Endothelial cell of umbilical vein (primary cell): ENCODE measurements around the gene HELQ. TPM values are rescaled to one million over a fixed set of nuclear protein-coding genes. Genes with fewer than 3 reads are reported as not detected.

Source experiments
- BruUV-seq: library from RNA; stranded (reverse); fragments of 400-500 nt; replicated peaks from 2 replicates; lab custom pipeline; 2021; lab: Mats Ljungman, UMichigan
- CTCF ChIA-PET: fragments of 300-600, 350-600 bp; sonication (Branson Sonifier 250); formaldehyde crosslinking; loops from one replicate; lab custom pipeline; 2021; ENCODE audit warnings: antibody characterized with exemption, inconsistent platforms; lab: Charles Lee
- POLR2A ChIA-PET: fragments of 300-600, 350-600 bp; sonication (Branson Sonifier 250); formaldehyde crosslinking; loops from one replicate; lab custom pipeline; 2021; ENCODE audit warnings: antibody characterized with exemption, inconsistent platforms; lab: Charles Lee
- DNase-seq: peaks from one replicate; pipeline ENCODE4 v3.0.0-alpha.2; 2011; ENCODE audit warnings: low read depth, low spot score
- FAIRE-seq: peaks from 2 replicates; lab custom pipeline; 2011; peaks lifted over from hg19 to GRCh38; lab: Jason Lieb, UNC
- H2AFZ ChIP-seq: 2 replicates; pipeline ENCODE4 v1.6.0; 2012; ENCODE audit warnings: low read depth, low read length, control low read depth, inconsistent platforms
- H3K27ac ChIP-seq: 2 replicates; pipeline ENCODE4 v1.5.1; 2011; ENCODE audit warnings: low read depth, mild to moderate bottlenecking, control low read depth, low read length, moderate library complexity; ENCODE audit not compliant: insufficient read depth
- H3K27me3 ChIP-seq, 2 experiments: 2 replicates each; pipeline versions ENCODE4 v1.6.0 to v1.6.1; 2011; ENCODE audit warnings: low read length in 2 of 2, mixed read lengths in 1 of 2; ENCODE audit not compliant: control insufficient read depth in 2 of 2, insufficient read depth in 2 of 2
- H3K36me3 ChIP-seq, 2 experiments: 2 replicates in 1 of 2; 3 replicates in 1 of 2; pipeline ENCODE4 v1.5.1; 2011; ENCODE audit warnings: low read length in 2 of 2, mild to moderate bottlenecking in 1 of 2, moderate library complexity in 1 of 2; ENCODE audit not compliant: control insufficient read depth in 2 of 2, insufficient read depth in 2 of 2; ENCODE audit errors: extremely low read depth in 1 of 2
- H3K4me1 ChIP-seq: 3 replicates; pipeline ENCODE4 v1.5.1; 2011; ENCODE audit warnings: mild to moderate bottlenecking, low read length; ENCODE audit not compliant: control insufficient read depth, insufficient read depth; ENCODE audit errors: extremely low read depth
- H3K4me2 ChIP-seq: 2 replicates; pipeline ENCODE4 v1.6.1; 2011; ENCODE audit warnings: low read length, control low read depth, mixed read lengths; ENCODE audit not compliant: insufficient read depth
- H3K4me3 ChIP-seq, 3 experiments: fragments of 200-600 bp in 1 of 3; sonication (generic), shearing (Covaris generic) in 1 of 3; replicated peaks in 1 of 3; 2 replicates each; pipeline ENCODE4 v1.5.1; 2011 to 2016; ENCODE audit warnings: control low read depth in 3 of 3, low read length in 3 of 3, mild to moderate bottlenecking in 2 of 3, inconsistent platforms in 1 of 3, low read depth in 1 of 3, moderate library complexity in 1 of 3; ENCODE audit not compliant: insufficient read depth in 1 of 3
- H3K79me2 ChIP-seq: 2 replicates; pipeline ENCODE4 v1.6.0; 2012; ENCODE audit warnings: low read length, inconsistent platforms; ENCODE audit not compliant: control insufficient read depth, insufficient read depth
- H3K9ac ChIP-seq: replicated peaks from 2 replicates; pipeline ENCODE3; 2011; ENCODE audit warnings: low read length, control low read depth; ENCODE audit not compliant: insufficient read depth; ENCODE audit errors: extremely low read depth
- H3K9me1 ChIP-seq: replicated peaks from 3 replicates; pipeline ENCODE4 v1.6.0; 2011; ENCODE audit warnings: mild to moderate bottlenecking, low read length; ENCODE audit not compliant: control insufficient read depth, insufficient read depth; ENCODE audit errors: extremely low read depth
- H3K9me3 ChIP-seq: replicated peaks from 2 replicates; pipeline ENCODE4 v1.5.1; 2012; ENCODE audit warnings: low read length, inconsistent platforms; ENCODE audit not compliant: control insufficient read depth, insufficient read depth
- H4K20me1 ChIP-seq: replicated peaks from 2 replicates; pipeline ENCODE3; 2011; ENCODE audit warnings: mild to moderate bottlenecking, low read length; ENCODE audit not compliant: control insufficient read depth, insufficient read depth; ENCODE audit errors: extremely low read depth
- EZH2 ChIP-seq: IDR thresholded peaks from 2 replicates; pipeline ENCODE4 v1.6.1; 2012; ENCODE audit warnings: borderline replicate concordance, low read depth, mild to moderate bottlenecking, moderate library complexity, low read length, inconsistent platforms; ENCODE audit not compliant: severe bottlenecking
- FOS ChIP-seq: IDR thresholded peaks from 2 replicates; pipeline ENCODE4 v1.6.1; 2011; ENCODE audit warnings: mild to moderate bottlenecking, low read length, moderate library complexity, borderline replicate concordance; ENCODE audit not compliant: insufficient read depth
- GATA2 ChIP-seq: IDR thresholded peaks from 2 replicates; pipeline ENCODE4 v1.7.0; 2011; ENCODE audit warnings: low read depth, mild to moderate bottlenecking, moderate library complexity, mixed read lengths, low read length; ENCODE audit not compliant: insufficient read length, insufficient read depth
- JUN ChIP-seq: IDR thresholded peaks from 2 replicates; pipeline ENCODE4 v1.6.1; 2011; ENCODE audit warnings: borderline replicate concordance, low read depth; ENCODE audit not compliant: insufficient read length, insufficient read depth
- MYC ChIP-seq: IDR thresholded peaks from one replicate; pipeline ENCODE4 v1.6.1; 2011; ENCODE audit warnings: mild to moderate bottlenecking, low read depth, low read length
- POLR2A ChIP-seq: IDR thresholded peaks from 2 replicates; pipeline ENCODE4 v1.6.1; 2012; ENCODE audit warnings: low read depth, mild to moderate bottlenecking, control low read depth, low read length
- POLR2AphosphoS5 ChIP-seq: IDR thresholded peaks from 2 replicates; pipeline ENCODE4 v1.6.1; 2012; ENCODE audit warnings: low read depth, mild to moderate bottlenecking, control low read depth, low read length, moderate library complexity; ENCODE audit not compliant: insufficient read depth
- dilution Hi-C: fragments of 300-500 bp; cut with MboI; formaldehyde crosslinking; loops from one replicate; pipeline ENCODE4 v1.15.0; 2019; ENCODE audit warnings: low sequenced_read_pairs; ENCODE audit not compliant: extremely low pct_ligation_motif_present
- intact Hi-C: fragments of 100-400 bp; cut with micrococcal nuclease; formaldehyde crosslinking; loops from one replicate; pipeline ENCODE4 v1.10.0; 2022
- polyA plus RNA-seq, 4 experiments: library from polyadenylated mRNA; depleted of rRNA in 3 of 4; stranded (reverse) in 3 of 4; unstranded in 1 of 4; fragments of >200 nt; gene quantifications; 2 replicates each; pipeline versions ENCODE4 v1.2.1 to v1.2.3, GENCODE V29; 2011 to 2012; ENCODE audit warnings: missing spikeins in 1 of 4
- total RNA-seq: library from RNA; stranded (reverse); gene quantifications from 2 replicates; pipeline ENCODE4 v1.2.3, GENCODE V29; 2021
- TF ChIP-seq, protein P1 (sequence below): IDR thresholded peaks from 2 replicates; pipeline ENCODE4 v1.6.1; 2011; ENCODE audit not compliant: insufficient read depth, insufficient read length
- TF ChIP-seq, protein P2 (sequence below), 2 donors: IDR thresholded peaks; 1 replicate in 1 of 2; 2 replicates in 1 of 2; pipeline ENCODE4 v1.5.1; 2011; ENCODE audit warnings: low read length in 2 of 2, mild to moderate bottlenecking in 2 of 2, moderate library complexity in 2 of 2, control low read depth in 1 of 2, inconsistent platforms in 1 of 2, low read depth in 1 of 2; ENCODE audit not compliant: insufficient read depth in 1 of 2; ENCODE audit errors: extremely low read depth in 1 of 2

The HELQ gene
- total and polyA plus RNA-seq, 2 donors (not counting 3 experiments of a cell fraction or from before 2014, with no cell fraction given): 8.7 to 11.1 TPM

DNA sequence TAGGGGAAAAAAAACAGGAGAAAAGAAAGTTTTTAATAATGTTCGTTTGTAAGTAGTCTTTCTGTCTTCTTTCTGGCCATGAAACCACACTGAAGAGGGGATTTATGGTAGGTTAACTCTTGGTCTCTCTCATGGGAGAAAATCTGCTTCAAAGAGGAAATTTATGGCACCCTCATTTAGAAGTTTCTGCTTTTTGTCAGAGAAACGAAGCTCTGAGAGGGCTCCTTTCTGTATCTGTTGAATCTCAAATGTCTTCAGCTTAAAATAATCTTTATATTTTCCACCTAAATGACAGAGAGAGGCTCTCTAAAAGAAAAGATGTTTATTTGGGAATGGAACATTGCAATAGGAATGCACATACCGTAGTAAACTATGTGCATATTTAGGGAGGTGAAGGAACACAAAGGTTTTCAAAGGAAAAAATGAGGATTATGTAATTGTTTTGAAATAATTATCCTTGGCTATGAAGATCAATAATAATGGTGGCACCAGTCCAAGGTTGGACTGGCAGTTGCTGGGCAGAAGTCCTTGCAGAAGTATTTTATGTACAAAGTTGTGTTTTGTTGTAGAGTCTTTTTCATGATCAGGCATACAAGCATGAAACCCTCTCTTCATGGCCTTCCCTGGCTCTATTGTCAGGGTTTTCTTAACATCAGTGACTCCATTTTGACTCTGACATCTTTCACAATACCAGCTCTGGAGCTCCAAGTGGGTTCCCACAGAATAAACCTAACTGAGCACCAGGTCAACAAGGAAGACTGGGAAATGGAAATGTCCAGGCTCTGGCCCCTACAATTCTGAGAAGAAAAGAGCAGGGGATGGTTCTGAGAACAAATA is 67.9 kb downstream of the HELQ start:
- Histone ChIP-seq H3K36me3 (no peaks in the 10 kb centered on the region), H2AFZ (peak overlapping the region; percentile 34), H3K27me3 (no peaks in the 10 kb centered on the region), H3K27ac (no peak overlapping the region), H3K4me3 (no peak overlapping the region), H3K9me1 (no peaks in the 10 kb centered on the region), H3K9me3 (no peaks in the 10 kb centered on the region), H3K79me2 (no peaks in the 10 kb centered on the region), H3K9ac (no peak overlapping the region), H3K4me2 (no peak overlapping the region), H3K4me1 (no peaks in the 10 kb centered on the region), H4K20me1 (no peaks in the 10 kb centered on the region)
- intact Hi-C loops: no loop called here
- BruUV-seq: no TSS peak
- ChIA-PET CTCF (interaction anchor here (1.4 to 1.8 kb wide), 2 partner anchors 26 to 103 kb away, joined by 5 to 7 read pairs; partner anchors contain the start of gene COQ2), POLR2A (no interaction called here)
- FAIRE-seq (no peak), DNase-seq (no peak)
- TF ChIP-seq MYC: no peak
- TF ChIP-seq POLR2A: no peak
- no peak for TF ChIP-seq EZH2
- TF ChIP-seq, protein P1, sequence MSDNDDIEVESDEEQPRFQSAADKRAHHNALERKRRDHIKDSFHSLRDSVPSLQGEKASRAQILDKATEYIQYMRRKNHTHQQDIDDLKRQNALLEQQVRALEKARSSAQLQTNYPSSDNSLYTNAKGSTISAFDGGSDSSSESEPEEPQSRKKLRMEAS: no peak
- TF ChIP-seq GATA2: no peak
- TF ChIP-seq, protein P2, sequence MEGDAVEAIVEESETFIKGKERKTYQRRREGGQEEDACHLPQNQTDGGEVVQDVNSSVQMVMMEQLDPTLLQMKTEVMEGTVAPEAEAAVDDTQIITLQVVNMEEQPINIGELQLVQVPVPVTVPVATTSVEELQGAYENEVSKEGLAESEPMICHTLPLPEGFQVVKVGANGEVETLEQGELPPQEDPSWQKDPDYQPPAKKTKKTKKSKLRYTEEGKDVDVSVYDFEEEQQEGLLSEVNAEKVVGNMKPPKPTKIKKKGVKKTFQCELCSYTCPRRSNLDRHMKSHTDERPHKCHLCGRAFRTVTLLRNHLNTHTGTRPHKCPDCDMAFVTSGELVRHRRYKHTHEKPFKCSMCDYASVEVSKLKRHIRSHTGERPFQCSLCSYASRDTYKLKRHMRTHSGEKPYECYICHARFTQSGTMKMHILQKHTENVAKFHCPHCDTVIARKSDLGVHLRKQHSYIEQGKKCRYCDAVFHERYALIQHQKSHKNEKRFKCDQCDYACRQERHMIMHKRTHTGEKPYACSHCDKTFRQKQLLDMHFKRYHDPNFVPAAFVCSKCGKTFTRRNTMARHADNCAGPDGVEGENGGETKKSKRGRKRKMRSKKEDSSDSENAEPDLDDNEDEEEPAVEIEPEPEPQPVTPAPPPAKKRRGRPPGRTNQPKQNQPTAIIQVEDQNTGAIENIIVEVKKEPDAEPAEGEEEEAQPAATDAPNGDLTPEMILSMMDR (IDR thresholded peaks at IDR 0.05; ENCODE audit: extremely low read depth in 1 of 2, insufficient read depth in 1 of 2, low read depth in 1 of 2, low read length in 2 of 2): no peak
- no peak for TF ChIP-seq FOS
- TF ChIP-seq POLR2AphosphoS5: no peak
- no peak for TF ChIP-seq JUN
- dilution Hi-C loops: no loop called here
